Stimulated activated CD4-positive, alpha-beta T cell treated with anti-CD3 and anti-CD28 coated beads, Interleukin-15, amount 100 ng/mL, for 24 hours (primary cell): ENCODE measurements around the gene CATSPER3.

Experiments
- DNase-seq: peaks from one replicate; pipeline ENCODE4 v3.0.0-alpha.2; 2020

CATSPER3 gene

GRCh38 chr5:134967607-134968006 is at the start of gene CATSPER3:
Gene CATSPER3 (plus strand): TSS chr5:134967907. CDS start chr5:134967992, 85 bp downstream.
- no peak for DNase-seq

- no peak for DNase-seq
Observed at GRCh38 chr5:134918861-134919260, 48.8 kb upstream of the CATSPER3 start.

GRCh38 chr5:134920848-134921575 is 46.7 kb upstream of the CATSPER3 start:
- DNase-seq, result no peak

- DNase-seq, result no peak
Observed at GRCh38 chr5:134932508-134932907, 35.2 kb upstream of the CATSPER3 start.

- DNase-seq, result no peak
Observed at GRCh38 chr5:134934202-134934601, 33.5 kb upstream of the CATSPER3 start.

GRCh38 chr5:134935711-134936602 is 31.8 kb upstream of the CATSPER3 start:
- DNase-seq, result no peak

- DNase-seq, result no peak
Observed at GRCh38 chr5:134937526-134937925, 30.2 kb upstream of the CATSPER3 start.

- DNase-seq, result no peak
Observed at GRCh38 chr5:134938030-134938429, 29.7 kb upstream of the CATSPER3 start.

GRCh38 chr5:134939500-134939899 is 28.2 kb upstream of the CATSPER3 start:
- no peak for DNase-seq

- DNase-seq, result no peak
Observed at GRCh38 chr5:134943547-134943946, 24.2 kb upstream of the CATSPER3 start.

GRCh38 chr5:134944630-134945029 is 23.1 kb upstream of the CATSPER3 start:
- DNase-seq, result no peak

- DNase-seq, result no peak
Observed at GRCh38 chr5:134945041-134945440, 22.7 kb upstream of the CATSPER3 start.

GRCh38 chr5:134948911-134949310 is 18.8 kb upstream of the CATSPER3 start:
- DNase-seq, result no peak

- no peak for DNase-seq
Observed at GRCh38 chr5:134949316-134949715, 18.4 kb upstream of the CATSPER3 start.

- DNase-seq, result no peak
Observed at GRCh38 chr5:134957920-134958608, 9.6 kb upstream of the CATSPER3 start.

- no peak for DNase-seq
Observed at GRCh38 chr5:134958755-134959154, 9.0 kb upstream of the CATSPER3 start.

GRCh38 chr5:134963098-134963497 is 4.6 kb upstream of the CATSPER3 start:
- no peak for DNase-seq

GRCh38 chr5:134964359-134965270 is 3.1 kb upstream of the CATSPER3 start:
- DNase-seq, result peak; percentile 2

- peak; percentile 5 for DNase-seq
Observed at GRCh38 chr5:134965271-134965825, 2.4 kb upstream of the CATSPER3 start.

GRCh38 chr5:134968055-134968454 is 348 bp downstream of the CATSPER3 start:
- DNase-seq, result no peak

- DNase-seq, result no peak
Observed at GRCh38 chr5:134969166-134969565, 1.5 kb downstream of the CATSPER3 start.
